ENCODE measurements around the gene NOXA1. TPM values are rescaled to one million over a fixed set of nuclear protein-coding genes. Genes with fewer than 3 reads are reported as not detected.

Gene NOXA1
- polyA plus RNA-seq, 1 donor from 2014 or later: 1.7 TPM

GRCh38 chr9:137433349-137433915 lies 10.2 kb downstream of the NOXA1 start:
- Histone ChIP-seq H3K9me2 (ENCODE audit: insufficient read depth, low read length) (no peaks in the 10 kb centered on the region), H3F3A (ENCODE audit: insufficient read depth, low read length, poor library complexity, severe bottlenecking) (no peaks in the 10 kb centered on the region), H3K9me3 (ENCODE audit: low read length) (no peaks in the 10 kb centered on the region), H3K27ac (ENCODE audit: low read length) (no peak overlapping the region), H3K79me2 (replicated peaks; ENCODE audit: insufficient read depth, low read length) (no peaks in the 10 kb centered on the region), H3K4me2 (ENCODE audit: low read length) (no peak overlapping the region), H4K20me1 (ENCODE audit: insufficient read depth) (no peaks in the 10 kb centered on the region), H3K9ac (ENCODE audit: low read length) (no peak overlapping the region), H3K36me3 (ENCODE audit: insufficient read depth, low read length) (no peaks in the 10 kb centered on the region), H3K27me3 (ENCODE audit: insufficient read depth, low read depth, low read length) (no peaks in the 10 kb centered on the region), H3K4me3 (ENCODE audit: low read length) (no peak overlapping the region), H2AFZ (ENCODE audit: low read depth, low read length) (no peak overlapping the region)
- TF ChIP-seq RAD21 (conservative IDR thresholded peaks at IDR 0.05) (no peak), EP300 (conservative IDR thresholded peaks at IDR 0.05; ENCODE audit: poor library complexity, severe bottlenecking) (no peak), EZH2 (IDR thresholded peaks at IDR 0.05; ENCODE audit: borderline replicate concordance, insufficient read depth, low read length, poor library complexity, severe bottlenecking) (no peak), CTCF (IDR thresholded peaks at IDR 0.05; ENCODE audit: poor library complexity, severe bottlenecking) (no peak), POLR2AphosphoS5 (IDR thresholded peaks at IDR 0.05) (no peak), SMC3 (conservative IDR thresholded peaks at IDR 0.05; ENCODE audit: poor library complexity) (no peak), TAF1 (IDR thresholded peaks at IDR 0.05; ENCODE audit: low read depth) (no peak), REST (IDR thresholded peaks at IDR 0.05; ENCODE audit: borderline replicate concordance) (no peak), MXI1 (conservative IDR thresholded peaks at IDR 0.05; ENCODE audit: poor library complexity, severe bottlenecking) (no peak)

GRCh38 chr9:137433916-137434431 lies 10.8 kb downstream of the NOXA1 start:
- Histone ChIP-seq H3K9me2 (ENCODE audit: insufficient read depth, low read length) (no peaks in the 10 kb centered on the region), H3K9me3 (ENCODE audit: low read length) (no peaks in the 10 kb centered on the region), H3K27ac (ENCODE audit: low read length) (no peak overlapping the region), H2AFZ (ENCODE audit: low read depth, low read length) (no peak overlapping the region), H3K9ac (ENCODE audit: low read length) (no peak overlapping the region), H3K36me3 (ENCODE audit: insufficient read depth, low read length) (no peaks in the 10 kb centered on the region), H4K20me1 (ENCODE audit: insufficient read depth) (no peaks in the 10 kb centered on the region), H3K4me3 (ENCODE audit: low read length) (no peak overlapping the region), H3K79me2 (replicated peaks; ENCODE audit: insufficient read depth, low read length) (no peaks in the 10 kb centered on the region), H3K27me3 (ENCODE audit: insufficient read depth, low read depth, low read length) (no peaks in the 10 kb centered on the region), H3K4me2 (ENCODE audit: low read length) (no peak overlapping the region), H3F3A (ENCODE audit: insufficient read depth, low read length, poor library complexity, severe bottlenecking) (no peaks in the 10 kb centered on the region)
- TF ChIP-seq CTCF (IDR thresholded peaks at IDR 0.05; ENCODE audit: poor library complexity, severe bottlenecking) (no peak), MXI1 (conservative IDR thresholded peaks at IDR 0.05; ENCODE audit: poor library complexity, severe bottlenecking) (no peak), EP300 (conservative IDR thresholded peaks at IDR 0.05; ENCODE audit: poor library complexity, severe bottlenecking) (no peak), TAF1 (IDR thresholded peaks at IDR 0.05; ENCODE audit: low read depth) (no peak), EZH2 (IDR thresholded peaks at IDR 0.05; ENCODE audit: borderline replicate concordance, insufficient read depth, low read length, poor library complexity, severe bottlenecking) (no peak), SMC3 (conservative IDR thresholded peaks at IDR 0.05; ENCODE audit: poor library complexity) (no peak), POLR2AphosphoS5 (IDR thresholded peaks at IDR 0.05) (no peak), REST (IDR thresholded peaks at IDR 0.05; ENCODE audit: borderline replicate concordance) (no peak), RAD21 (conservative IDR thresholded peaks at IDR 0.05) (no peak)

All from neural cell (in vitro differentiated cells).